ENCODE results near the gene ZNF496. TPM values are rescaled to one million over a fixed set of nuclear protein-coding genes. Genes with fewer than 3 reads are reported as not detected.
"Not testable (repeated sequence)": the region's sequence is repeated elsewhere in the genome, so short reads cannot be mapped to it uniquely, and the experiment has no call there.

The ZNF496 gene
- total RNA-seq, 1 experiment from 2014 or later = 37.6 TPM

GRCh38 chr1:247367786-247368422 lies 36.2 kb upstream of the ZNF496 start:
- H3K27ac ChIP-seq = no peak overlapping the region
- intact Hi-C loops (cut with micrococcal nuclease; ENCODE audit: unreplicated experiment) = no loop called here
- ChIA-PET POLR2A (ENCODE audit: unreplicated experiment) (no interaction called here), CTCF (no interaction called here)
- H4K20me1 ChIP-seq (ENCODE audit: insufficient read depth) = no peaks in the 10 kb centered on the region
- H3K4me3 ChIP-seq = no peak overlapping the region
- no TSS peak for BruUV-seq (replicated peaks)
- H3K79me2 ChIP-seq (ENCODE audit: low read depth) = no peaks in the 10 kb centered on the region
- H3K4me1 ChIP-seq (replicated peaks; ENCODE audit: insufficient read depth) = no peaks in the 10 kb centered on the region
- no peaks in the 10 kb centered on the region for H3K27me3 ChIP-seq (ENCODE audit: insufficient read depth, low read depth)
- H3K9me2 ChIP-seq (ENCODE audit: insufficient read depth) = no peaks in the 10 kb centered on the region
- no peaks in the 10 kb centered on the region for H3F3A ChIP-seq (ENCODE audit: insufficient read depth, low read depth)
- no peaks in the 10 kb centered on the region for H3K36me3 ChIP-seq (ENCODE audit: low read depth)
- H2AFZ ChIP-seq = no peak overlapping the region
- DNase-seq = no peak
- TF ChIP-seq EZH2 (IDR thresholded peaks at IDR 0.05; ENCODE audit: low read depth) = no peak
- TF ChIP-seq, protein P1, sequence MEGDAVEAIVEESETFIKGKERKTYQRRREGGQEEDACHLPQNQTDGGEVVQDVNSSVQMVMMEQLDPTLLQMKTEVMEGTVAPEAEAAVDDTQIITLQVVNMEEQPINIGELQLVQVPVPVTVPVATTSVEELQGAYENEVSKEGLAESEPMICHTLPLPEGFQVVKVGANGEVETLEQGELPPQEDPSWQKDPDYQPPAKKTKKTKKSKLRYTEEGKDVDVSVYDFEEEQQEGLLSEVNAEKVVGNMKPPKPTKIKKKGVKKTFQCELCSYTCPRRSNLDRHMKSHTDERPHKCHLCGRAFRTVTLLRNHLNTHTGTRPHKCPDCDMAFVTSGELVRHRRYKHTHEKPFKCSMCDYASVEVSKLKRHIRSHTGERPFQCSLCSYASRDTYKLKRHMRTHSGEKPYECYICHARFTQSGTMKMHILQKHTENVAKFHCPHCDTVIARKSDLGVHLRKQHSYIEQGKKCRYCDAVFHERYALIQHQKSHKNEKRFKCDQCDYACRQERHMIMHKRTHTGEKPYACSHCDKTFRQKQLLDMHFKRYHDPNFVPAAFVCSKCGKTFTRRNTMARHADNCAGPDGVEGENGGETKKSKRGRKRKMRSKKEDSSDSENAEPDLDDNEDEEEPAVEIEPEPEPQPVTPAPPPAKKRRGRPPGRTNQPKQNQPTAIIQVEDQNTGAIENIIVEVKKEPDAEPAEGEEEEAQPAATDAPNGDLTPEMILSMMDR (conservative IDR thresholded peaks at IDR 0.05) = no peak
- no peak overlapping the region for H3K4me2 ChIP-seq
- no peaks in the 10 kb centered on the region for H3K9me3 ChIP-seq (ENCODE audit: insufficient read depth, low read depth)

DNA sequence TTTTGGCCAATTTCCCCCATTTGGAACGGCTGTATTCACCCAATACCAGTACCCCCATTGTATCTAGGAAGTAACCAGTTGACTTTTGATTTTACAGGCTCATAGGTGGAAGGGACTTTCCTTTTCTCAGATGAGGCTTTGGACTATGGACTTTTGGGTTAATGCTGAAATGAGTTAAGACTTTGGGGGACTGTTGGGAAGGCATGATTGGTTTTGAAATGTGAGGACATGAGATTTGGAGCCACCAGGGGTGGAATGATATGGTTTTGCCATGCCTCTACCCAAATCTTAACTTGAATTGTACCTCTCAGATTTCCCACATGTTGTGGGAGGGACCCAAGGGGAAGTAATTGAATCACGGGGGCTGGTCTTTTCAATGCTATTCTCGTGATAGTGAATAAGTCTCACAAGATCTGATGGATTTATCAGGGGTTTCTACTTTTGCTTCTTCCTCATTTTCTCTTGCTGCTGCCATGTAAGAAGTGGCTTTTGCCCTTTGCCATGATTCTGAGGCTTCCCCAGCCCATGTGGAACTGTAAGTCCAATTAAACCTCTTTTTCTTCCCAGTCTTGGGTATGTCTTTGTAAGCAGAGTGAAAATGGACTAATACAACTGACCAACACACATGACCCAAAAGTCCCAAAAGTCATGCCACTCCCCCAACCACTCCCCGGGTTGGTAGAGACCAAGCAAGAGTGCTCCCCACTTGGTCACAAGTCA lies 35.4 kb upstream of the ZNF496 start:
- H3K36me3 ChIP-seq (ENCODE audit: low read depth) = no peaks in the 10 kb centered on the region
- no peaks in the 10 kb centered on the region for H3F3A ChIP-seq (ENCODE audit: insufficient read depth, low read depth)
- no peaks in the 10 kb centered on the region for H4K20me1 ChIP-seq (ENCODE audit: insufficient read depth)
- no peak overlapping the region for H3K4me2 ChIP-seq
- CTCF ChIA-PET = no interaction called here
- no peaks in the 10 kb centered on the region for H3K79me2 ChIP-seq (ENCODE audit: low read depth)
- H3K9me2 ChIP-seq (ENCODE audit: insufficient read depth) = no peaks in the 10 kb centered on the region
- no peaks in the 10 kb centered on the region for H3K4me1 ChIP-seq (replicated peaks; ENCODE audit: insufficient read depth)
- DNase-seq = no peak
- BruUV-seq (replicated peaks) = no TSS peak
- POLR2A ChIA-PET (ENCODE audit: unreplicated experiment) = no interaction called here
- H3K9me3 ChIP-seq (ENCODE audit: insufficient read depth, low read depth) = no peaks in the 10 kb centered on the region
- no peak overlapping the region for H2AFZ ChIP-seq
- no peak overlapping the region for H3K27ac ChIP-seq
- TF ChIP-seq, protein P1 (conservative IDR thresholded peaks at IDR 0.05) = no peak
- TF ChIP-seq EZH2 (IDR thresholded peaks at IDR 0.05; ENCODE audit: low read depth) = no peak
- H3K4me3 ChIP-seq = no peak overlapping the region
- intact Hi-C loops (cut with micrococcal nuclease; ENCODE audit: unreplicated experiment) = no loop called here
- no peaks in the 10 kb centered on the region for H3K27me3 ChIP-seq (ENCODE audit: insufficient read depth, low read depth)

DNA sequence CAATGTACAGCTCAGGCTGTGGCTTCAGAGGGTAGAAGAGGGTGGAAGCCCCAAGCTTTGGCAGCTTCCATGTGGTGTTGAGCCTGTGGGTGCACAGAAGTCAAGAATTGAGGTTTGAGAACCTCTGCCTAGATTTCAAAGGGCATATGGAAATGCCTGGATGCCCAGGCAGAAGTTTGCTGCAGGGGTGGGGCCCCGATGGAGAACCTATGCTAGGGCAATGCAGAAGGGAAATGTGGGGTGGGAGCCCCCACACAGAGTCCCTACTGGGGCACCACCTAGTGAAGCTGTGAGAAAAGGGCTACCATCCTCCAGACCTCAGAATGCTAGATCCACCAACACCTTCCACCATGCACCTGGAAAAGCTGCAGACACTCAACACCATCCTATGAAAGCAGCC lies 34.7 kb upstream of the ZNF496 start:
- H3F3A ChIP-seq (ENCODE audit: insufficient read depth, low read depth); H3K4me3 ChIP-seq; DNase-seq; H3K9me2 ChIP-seq (ENCODE audit: insufficient read depth); H3K79me2 ChIP-seq (ENCODE audit: low read depth); BruUV-seq (replicated peaks); H3K4me1 ChIP-seq (replicated peaks; ENCODE audit: insufficient read depth); H3K27ac ChIP-seq; H3K4me2 ChIP-seq; CTCF ChIA-PET; H3K9me3 ChIP-seq (ENCODE audit: insufficient read depth, low read depth); H2AFZ ChIP-seq; POLR2A ChIA-PET (ENCODE audit: unreplicated experiment); H3K27me3 ChIP-seq (ENCODE audit: insufficient read depth, low read depth); H4K20me1 ChIP-seq (ENCODE audit: insufficient read depth); H3K36me3 ChIP-seq (ENCODE audit: low read depth); intact Hi-C loops (cut with micrococcal nuclease; ENCODE audit: unreplicated experiment): not testable (repeated sequence)
